ENCODE measurements around the gene NEB. TPM values are rescaled to one million over a fixed set of nuclear protein-coding genes. Genes with fewer than 3 reads are reported as not detected.
"Not testable (repeated sequence)": the region's sequence is repeated elsewhere in the genome, so short reads cannot be mapped to it uniquely, and the experiment has no call there.

NEB gene
- total RNA-seq, 2 donors from 2014 or later: 61.1 to 136 TPM

DNA sequence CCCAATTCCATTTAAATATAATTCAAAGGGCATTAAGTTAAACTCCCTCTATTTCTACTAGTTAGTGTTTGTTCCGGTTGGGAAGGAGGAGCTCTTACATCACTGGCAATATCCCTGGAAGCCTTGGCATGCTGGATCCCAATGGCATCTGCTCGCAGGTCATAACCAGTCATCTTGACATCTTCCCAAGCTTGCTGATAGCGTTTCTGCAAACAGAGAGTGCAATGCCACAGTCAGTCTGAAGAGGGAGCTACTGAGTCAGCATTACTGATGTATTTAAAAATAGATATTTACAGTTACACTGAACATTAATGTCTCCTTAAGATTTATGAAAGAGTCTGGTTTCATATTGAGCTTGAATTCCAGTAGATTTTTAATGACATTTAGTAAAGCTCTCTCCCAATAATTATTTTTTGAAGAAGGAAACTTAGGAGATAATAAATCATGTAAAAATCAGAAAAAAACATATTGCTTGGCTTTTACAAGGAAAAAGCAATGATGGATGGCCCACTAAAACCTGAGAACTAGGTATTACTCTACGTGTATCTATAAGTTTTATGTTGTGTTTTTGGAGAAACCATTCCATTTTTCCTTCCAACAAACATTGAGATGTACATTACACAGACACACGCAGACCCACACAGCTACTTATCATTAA is 142.9 kb downstream of the NEB start:
- not testable (repeated sequence) for DNase-seq (ENCODE audit: low spot score); H3K4me3 ChIP-seq; H3K4me1 ChIP-seq; H3K9me3 ChIP-seq; H3K36me3 ChIP-seq; H3K27me3 ChIP-seq; H3K27ac ChIP-seq
- TF ChIP-seq, protein P1, sequence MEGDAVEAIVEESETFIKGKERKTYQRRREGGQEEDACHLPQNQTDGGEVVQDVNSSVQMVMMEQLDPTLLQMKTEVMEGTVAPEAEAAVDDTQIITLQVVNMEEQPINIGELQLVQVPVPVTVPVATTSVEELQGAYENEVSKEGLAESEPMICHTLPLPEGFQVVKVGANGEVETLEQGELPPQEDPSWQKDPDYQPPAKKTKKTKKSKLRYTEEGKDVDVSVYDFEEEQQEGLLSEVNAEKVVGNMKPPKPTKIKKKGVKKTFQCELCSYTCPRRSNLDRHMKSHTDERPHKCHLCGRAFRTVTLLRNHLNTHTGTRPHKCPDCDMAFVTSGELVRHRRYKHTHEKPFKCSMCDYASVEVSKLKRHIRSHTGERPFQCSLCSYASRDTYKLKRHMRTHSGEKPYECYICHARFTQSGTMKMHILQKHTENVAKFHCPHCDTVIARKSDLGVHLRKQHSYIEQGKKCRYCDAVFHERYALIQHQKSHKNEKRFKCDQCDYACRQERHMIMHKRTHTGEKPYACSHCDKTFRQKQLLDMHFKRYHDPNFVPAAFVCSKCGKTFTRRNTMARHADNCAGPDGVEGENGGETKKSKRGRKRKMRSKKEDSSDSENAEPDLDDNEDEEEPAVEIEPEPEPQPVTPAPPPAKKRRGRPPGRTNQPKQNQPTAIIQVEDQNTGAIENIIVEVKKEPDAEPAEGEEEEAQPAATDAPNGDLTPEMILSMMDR (IDR thresholded peaks at IDR 0.05): peak in 1 of 2 donors; percentile 46

DNA sequence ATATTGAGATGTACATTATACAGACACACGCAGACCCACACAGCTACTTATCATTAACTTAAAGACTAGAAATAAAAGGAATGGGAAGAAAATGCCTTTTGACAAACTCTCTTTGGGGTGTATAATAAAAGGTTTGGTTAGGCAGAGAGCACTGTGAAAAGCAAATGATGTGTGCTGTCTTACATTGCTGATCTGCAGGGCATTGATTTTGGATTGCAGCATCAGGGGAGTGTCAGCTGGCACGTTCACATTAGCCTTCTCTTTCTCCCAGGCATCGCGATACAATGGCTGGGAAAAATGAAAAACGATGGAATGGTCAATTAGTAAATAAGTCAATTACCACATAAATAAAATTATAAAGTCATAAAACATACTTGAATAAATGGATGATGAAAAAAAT is 153.0 kb downstream of the NEB start:
- not testable (repeated sequence) for H3K4me1 ChIP-seq; H3K27me3 ChIP-seq; H3K9me3 ChIP-seq; H3K36me3 ChIP-seq; H3K27ac ChIP-seq; H3K4me3 ChIP-seq; DNase-seq (ENCODE audit: low spot score)

DNA sequence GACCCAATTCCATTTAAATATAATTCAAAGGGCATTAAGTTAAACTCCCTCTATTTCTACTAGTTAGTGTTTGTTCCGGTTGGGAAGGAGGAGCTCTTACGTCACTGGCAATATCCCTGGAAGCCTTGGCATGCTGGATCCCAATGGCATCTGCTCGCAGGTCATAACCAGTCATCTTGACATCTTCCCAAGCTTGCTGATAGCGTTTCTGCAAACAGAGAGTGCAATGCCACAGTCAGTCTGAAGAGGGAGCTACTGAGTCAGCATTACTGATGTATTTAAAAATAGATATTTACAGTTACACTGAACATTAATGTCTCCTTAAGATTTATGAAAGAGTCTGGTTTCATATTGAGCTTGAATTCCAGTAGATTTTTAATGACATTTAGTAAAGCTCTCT is 153.6 kb downstream of the NEB start:
- not testable (repeated sequence) for DNase-seq (ENCODE audit: low spot score); H3K4me3 ChIP-seq; H3K27me3 ChIP-seq; H3K9me3 ChIP-seq; H3K27ac ChIP-seq; H3K4me1 ChIP-seq; H3K36me3 ChIP-seq

DNA sequence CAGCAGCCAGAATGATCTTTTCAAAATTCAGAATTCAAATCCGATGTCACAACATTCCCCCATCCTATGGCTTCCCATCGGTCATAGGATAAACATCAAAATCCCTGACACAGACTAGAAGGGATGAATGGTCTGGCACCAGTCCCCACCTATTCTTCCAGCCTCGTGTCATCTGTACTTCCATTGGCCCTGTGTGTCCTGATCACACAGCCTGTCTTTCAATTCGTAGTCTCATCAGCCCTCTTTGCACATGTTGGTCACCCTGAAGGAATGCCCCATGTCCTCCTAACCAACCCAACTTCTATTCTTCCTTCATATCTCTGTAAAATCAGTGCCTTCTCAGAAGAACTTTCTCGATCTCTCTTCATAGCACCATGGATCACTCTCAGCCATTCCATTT is 157.2 kb downstream of the NEB start:
- Histone ChIP-seq H3K4me3 (no peak overlapping the region), H3K27ac (no peak overlapping the region), H3K4me1 (no peaks in the 10 kb centered on the region), H3K27me3 (no peaks in the 10 kb centered on the region), H3K36me3 (no peaks in the 10 kb centered on the region), H3K9me3 (no peaks in the 10 kb centered on the region)
- DNase-seq (ENCODE audit: low spot score): no peak
- TF ChIP-seq, protein P1 (IDR thresholded peaks at IDR 0.05): no peak

DNA sequence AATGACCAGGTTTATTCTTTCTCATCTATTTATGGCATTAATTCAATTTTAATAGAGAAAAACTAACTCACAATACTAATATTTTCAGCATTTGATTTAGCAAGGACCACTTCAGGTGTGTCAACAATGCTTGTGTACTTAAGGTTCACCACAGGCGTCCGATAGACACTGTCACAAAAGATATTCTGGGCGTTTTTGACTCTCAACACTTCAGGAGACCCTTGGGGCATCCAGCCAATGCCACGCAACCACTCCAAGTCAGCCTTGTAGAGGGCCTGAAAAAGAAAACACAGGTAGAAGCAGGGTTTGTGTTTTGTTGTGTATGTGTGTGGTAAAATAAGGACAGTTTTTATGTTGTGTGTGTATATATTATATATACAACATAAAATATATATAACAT is 158.2 kb downstream of the NEB start:
- no peak for DNase-seq (ENCODE audit: low spot score)
- Histone ChIP-seq H3K4me1 (no peaks in the 10 kb centered on the region), H3K27ac (no peak overlapping the region), H3K4me3 (no peak overlapping the region), H3K9me3 (no peaks in the 10 kb centered on the region), H3K36me3 (no peaks in the 10 kb centered on the region), H3K27me3 (no peaks in the 10 kb centered on the region)
- TF ChIP-seq, protein P1 (IDR thresholded peaks at IDR 0.05): no peak

DNA sequence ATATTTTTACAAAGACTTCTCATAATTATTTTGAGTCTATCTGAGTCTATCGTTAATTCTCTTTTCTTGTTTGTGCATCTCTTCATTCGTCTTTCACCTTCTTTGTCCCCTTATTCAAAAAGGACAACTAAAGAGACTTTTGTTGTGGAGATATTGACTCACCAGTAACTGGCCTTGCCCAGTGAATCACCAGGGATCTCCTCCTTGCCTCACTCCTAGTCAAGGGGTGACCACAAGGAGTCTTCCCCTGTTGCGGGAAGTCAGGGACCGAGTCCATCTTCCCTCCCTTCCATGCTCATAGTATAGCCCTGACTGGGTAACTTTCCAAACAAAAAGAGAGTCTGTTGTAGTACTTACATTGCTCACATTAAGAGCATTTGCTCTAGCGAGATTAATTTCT is 158.9 kb downstream of the NEB start:
- Histone ChIP-seq H3K36me3 (no peaks in the 10 kb centered on the region), H3K27ac (no peak overlapping the region), H3K4me3 (no peak overlapping the region), H3K9me3 (no peaks in the 10 kb centered on the region), H3K4me1 (no peaks in the 10 kb centered on the region), H3K27me3 (no peaks in the 10 kb centered on the region)
- TF ChIP-seq, protein P1 (IDR thresholded peaks at IDR 0.05): no peak
- no peak for DNase-seq (ENCODE audit: low spot score)

DNA sequence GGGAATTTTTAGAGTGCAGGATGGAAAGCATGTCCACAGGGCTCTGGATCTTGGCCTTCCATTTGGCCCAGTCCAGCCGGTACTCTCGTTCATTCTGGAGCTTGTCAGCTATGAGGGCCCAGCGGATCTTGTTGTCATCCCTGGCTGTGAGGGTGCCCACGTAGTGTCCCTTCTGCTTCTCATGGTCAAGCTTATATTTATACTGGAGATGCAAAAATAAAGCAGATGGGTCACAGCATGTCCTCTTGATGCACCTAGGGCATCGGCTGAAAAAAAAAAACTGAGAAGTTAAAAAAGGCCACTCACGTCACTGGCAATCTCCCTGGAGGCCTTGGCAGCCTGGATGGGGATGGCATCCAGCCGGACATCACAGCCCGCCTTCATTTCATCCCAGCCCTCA is 164.1 kb downstream of the NEB start:
- Histone ChIP-seq H3K27ac (peak overlapping the region; percentile 61 to 74), H3K4me1 (no peaks in the 10 kb centered on the region), H3K4me3 (no peak overlapping the region), H3K36me3 (no peaks in the 10 kb centered on the region), H3K9me3 (no peaks in the 10 kb centered on the region), H3K27me3 (no peaks in the 10 kb centered on the region)
- DNase-seq (ENCODE audit: low spot score): no peak
- TF ChIP-seq, protein P1 (IDR thresholded peaks at IDR 0.05): no peak

Measured in right atrium auricular region (tissue), 2 donors.